Peyer's patch (tissue), 4 donors: ENCODE measurements around the gene NPSR1.

Source experiments
- CTCF ChIP-seq, 6 experiments: fragments of 450-650 bp in 4 of 6; fragments of 200-600 bp in 2 of 6; sonication (generic) in 1 of 6; IDR thresholded peaks; one replicate each; pipeline ENCODE4 v1.5.1; 2017 to 2019; ENCODE audit warnings: antibody characterized with exemption in 6 of 6, mild to moderate bottlenecking in 3 of 6, moderate library complexity in 1 of 6
- POLR2A ChIP-seq, 2 donors: fragments of 450-650 bp; IDR thresholded peaks; one replicate each; pipeline ENCODE4 v1.5.1; 2017; ENCODE audit warnings: antibody characterized with exemption in 2 of 2, mild to moderate bottlenecking in 2 of 2, moderate library complexity in 2 of 2

- no peak for TF ChIP-seq CTCF (IDR thresholded peaks at IDR 0.05)
- no peak for TF ChIP-seq POLR2A (IDR thresholded peaks at IDR 0.05)
These were observed 98.7 kb downstream of the NPSR1 start for GRCh38 chr7:34756691-34757090.
